Peyer's patch (tissue), 4 donors: ENCODE data around the gene SHC1.

Experiments
- POLR2A ChIP-seq, 2 donors: fragments of 450-650 bp; IDR thresholded peaks; one replicate each; pipeline ENCODE4 v1.5.1; 2017; ENCODE audit warnings: antibody characterized with exemption in 2 of 2, mild to moderate bottlenecking in 2 of 2, moderate library complexity in 2 of 2
- TF ChIP-seq, protein P1 (sequence below), 6 experiments: fragments of 450-650 bp in 4 of 6; fragments of 200-600 bp in 2 of 6; sonication (generic) in 1 of 6; IDR thresholded peaks; one replicate each; pipeline ENCODE4 v1.5.1; 2017 to 2019; ENCODE audit warnings: antibody characterized with exemption in 6 of 6, mild to moderate bottlenecking in 3 of 6, moderate library complexity in 1 of 6

DNA sequence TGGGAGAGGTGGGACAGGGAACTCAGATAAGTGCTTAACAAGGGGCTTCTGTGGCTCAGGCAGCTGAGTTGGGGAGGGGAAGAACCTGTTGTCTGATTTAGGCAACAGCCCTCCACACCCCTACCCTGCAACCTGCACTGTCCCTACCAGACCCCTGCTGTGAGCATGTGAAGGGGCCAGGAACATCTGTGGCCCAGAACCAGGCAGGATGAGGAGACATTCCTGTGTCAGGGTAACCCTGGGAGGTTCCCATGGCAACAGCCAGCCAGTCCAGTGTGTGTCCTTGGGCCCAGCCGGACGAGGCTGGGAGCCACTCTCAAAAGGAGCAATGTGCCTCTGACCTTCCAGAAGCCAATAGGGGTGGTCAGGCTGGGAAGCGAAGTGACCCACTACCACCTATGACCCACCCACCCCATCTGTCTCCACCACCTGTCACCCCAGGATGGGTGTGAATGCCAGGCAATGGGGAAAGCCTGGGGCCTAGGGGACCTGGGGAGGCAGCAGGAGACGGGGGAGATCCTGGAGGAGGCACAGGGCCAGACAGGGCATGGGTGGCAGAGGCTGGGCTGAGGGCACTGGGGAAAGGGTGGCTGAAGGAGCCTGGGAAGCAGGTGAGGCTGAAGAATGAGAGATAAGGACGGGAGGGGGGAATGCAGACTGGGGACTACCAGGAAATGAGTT, 29.1 kb downstream of the SHC1 start:
- TF ChIP-seq POLR2A (IDR thresholded peaks at IDR 0.05): no peak
- TF ChIP-seq, protein P1, sequence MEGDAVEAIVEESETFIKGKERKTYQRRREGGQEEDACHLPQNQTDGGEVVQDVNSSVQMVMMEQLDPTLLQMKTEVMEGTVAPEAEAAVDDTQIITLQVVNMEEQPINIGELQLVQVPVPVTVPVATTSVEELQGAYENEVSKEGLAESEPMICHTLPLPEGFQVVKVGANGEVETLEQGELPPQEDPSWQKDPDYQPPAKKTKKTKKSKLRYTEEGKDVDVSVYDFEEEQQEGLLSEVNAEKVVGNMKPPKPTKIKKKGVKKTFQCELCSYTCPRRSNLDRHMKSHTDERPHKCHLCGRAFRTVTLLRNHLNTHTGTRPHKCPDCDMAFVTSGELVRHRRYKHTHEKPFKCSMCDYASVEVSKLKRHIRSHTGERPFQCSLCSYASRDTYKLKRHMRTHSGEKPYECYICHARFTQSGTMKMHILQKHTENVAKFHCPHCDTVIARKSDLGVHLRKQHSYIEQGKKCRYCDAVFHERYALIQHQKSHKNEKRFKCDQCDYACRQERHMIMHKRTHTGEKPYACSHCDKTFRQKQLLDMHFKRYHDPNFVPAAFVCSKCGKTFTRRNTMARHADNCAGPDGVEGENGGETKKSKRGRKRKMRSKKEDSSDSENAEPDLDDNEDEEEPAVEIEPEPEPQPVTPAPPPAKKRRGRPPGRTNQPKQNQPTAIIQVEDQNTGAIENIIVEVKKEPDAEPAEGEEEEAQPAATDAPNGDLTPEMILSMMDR (IDR thresholded peaks at IDR 0.05): no peak
